ENCODE data around the gene PCDHA1.

DNA sequence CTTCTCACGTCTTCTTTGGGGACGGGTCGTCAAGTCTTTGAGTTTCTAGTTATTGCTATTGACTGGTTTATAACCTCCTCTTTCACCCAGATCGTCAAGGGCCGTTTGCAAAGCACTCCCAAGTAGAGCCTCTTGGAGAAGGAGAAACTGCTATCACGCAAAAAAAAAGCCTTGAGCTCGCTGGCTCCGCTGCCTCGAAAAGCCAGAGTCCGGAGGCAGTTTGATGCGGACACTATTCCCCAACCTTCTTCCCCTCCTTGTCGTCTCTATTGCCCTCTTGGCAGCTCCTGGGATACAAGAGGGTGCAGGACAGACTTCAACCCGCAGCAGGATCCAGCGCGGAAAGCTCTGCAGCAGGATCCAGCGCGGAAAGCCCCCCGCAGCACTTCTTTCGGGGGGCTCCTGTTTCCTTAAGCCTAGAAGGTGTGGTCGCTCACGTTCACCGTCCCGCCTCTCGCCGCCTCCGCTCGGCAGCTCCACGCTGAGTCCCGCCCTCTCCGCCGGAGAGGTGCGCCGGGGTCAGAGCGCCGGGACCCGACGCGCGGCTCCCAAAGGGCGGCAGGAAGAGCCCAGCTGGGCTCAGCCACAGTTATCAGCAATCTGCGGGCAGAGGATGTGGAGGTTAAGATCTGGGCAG is 140.0 kb downstream of the PCDHA1 start, which contains the start of gene PCDHAC1:
- TF ChIP-seq, protein P1, sequence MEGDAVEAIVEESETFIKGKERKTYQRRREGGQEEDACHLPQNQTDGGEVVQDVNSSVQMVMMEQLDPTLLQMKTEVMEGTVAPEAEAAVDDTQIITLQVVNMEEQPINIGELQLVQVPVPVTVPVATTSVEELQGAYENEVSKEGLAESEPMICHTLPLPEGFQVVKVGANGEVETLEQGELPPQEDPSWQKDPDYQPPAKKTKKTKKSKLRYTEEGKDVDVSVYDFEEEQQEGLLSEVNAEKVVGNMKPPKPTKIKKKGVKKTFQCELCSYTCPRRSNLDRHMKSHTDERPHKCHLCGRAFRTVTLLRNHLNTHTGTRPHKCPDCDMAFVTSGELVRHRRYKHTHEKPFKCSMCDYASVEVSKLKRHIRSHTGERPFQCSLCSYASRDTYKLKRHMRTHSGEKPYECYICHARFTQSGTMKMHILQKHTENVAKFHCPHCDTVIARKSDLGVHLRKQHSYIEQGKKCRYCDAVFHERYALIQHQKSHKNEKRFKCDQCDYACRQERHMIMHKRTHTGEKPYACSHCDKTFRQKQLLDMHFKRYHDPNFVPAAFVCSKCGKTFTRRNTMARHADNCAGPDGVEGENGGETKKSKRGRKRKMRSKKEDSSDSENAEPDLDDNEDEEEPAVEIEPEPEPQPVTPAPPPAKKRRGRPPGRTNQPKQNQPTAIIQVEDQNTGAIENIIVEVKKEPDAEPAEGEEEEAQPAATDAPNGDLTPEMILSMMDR (IDR thresholded peaks at IDR 0.05; ENCODE audit: insufficient read depth, low read length): no peak
- TF ChIP-seq POLR2AphosphoS5 (IDR thresholded peaks at IDR 0.05; ENCODE audit: low read depth) (no peak), GABPA (IDR thresholded peaks at IDR 0.05; ENCODE audit: low read depth) (no peak)
- TF ChIP-seq, protein P2, sequence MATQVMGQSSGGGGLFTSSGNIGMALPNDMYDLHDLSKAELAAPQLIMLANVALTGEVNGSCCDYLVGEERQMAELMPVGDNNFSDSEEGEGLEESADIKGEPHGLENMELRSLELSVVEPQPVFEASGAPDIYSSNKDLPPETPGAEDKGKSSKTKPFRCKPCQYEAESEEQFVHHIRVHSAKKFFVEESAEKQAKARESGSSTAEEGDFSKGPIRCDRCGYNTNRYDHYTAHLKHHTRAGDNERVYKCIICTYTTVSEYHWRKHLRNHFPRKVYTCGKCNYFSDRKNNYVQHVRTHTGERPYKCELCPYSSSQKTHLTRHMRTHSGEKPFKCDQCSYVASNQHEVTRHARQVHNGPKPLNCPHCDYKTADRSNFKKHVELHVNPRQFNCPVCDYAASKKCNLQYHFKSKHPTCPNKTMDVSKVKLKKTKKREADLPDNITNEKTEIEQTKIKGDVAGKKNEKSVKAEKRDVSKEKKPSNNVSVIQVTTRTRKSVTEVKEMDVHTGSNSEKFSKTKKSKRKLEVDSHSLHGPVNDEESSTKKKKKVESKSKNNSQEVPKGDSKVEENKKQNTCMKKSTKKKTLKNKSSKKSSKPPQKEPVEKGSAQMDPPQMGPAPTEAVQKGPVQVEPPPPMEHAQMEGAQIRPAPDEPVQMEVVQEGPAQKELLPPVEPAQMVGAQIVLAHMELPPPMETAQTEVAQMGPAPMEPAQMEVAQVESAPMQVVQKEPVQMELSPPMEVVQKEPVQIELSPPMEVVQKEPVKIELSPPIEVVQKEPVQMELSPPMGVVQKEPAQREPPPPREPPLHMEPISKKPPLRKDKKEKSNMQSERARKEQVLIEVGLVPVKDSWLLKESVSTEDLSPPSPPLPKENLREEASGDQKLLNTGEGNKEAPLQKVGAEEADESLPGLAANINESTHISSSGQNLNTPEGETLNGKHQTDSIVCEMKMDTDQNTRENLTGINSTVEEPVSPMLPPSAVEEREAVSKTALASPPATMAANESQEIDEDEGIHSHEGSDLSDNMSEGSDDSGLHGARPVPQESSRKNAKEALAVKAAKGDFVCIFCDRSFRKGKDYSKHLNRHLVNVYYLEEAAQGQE (IDR thresholded peaks at IDR 0.05; ENCODE audit: insufficient replicate concordance, low read depth): no peak

Data from HL-60 (cell line).